T-cell (primary cell): ENCODE data around the gene COX7B2. TPM values are rescaled to one million over a fixed set of nuclear protein-coding genes. Genes with fewer than 3 reads are reported as not detected.

Experiments
- ATAC-seq, 4 experiments: fragments of 200-7000 bp in 3 of 4; fragments of 150-1000 bp in 1 of 4; cut with Tn5 transposase; replicated peaks in 1 of 4; 1 replicate in 3 of 4; 2 replicates in 1 of 4; pipeline ENCODE4 v1.10.0; 2021; ENCODE audit warnings: moderate library complexity in 3 of 4, mild to moderate bottlenecking in 2 of 4, moderate number of reproducible peaks in 1 of 4
- CTCF ChIA-PET, 2 donors: fragments of 300-600 bp; sonication (Branson Sonifier 250); formaldehyde crosslinking; loops; one replicate each; lab custom pipeline; 2022; ENCODE audit warnings: antibody characterized with exemption in 2 of 2; lab: Charles Lee
- POLR2A ChIA-PET, 2 donors: fragments of 300-600 bp; sonication (Branson Sonifier 250); formaldehyde crosslinking; loops; one replicate each; lab custom pipeline; 2022; ENCODE audit warnings: antibody characterized with exemption in 2 of 2; lab: Charles Lee
- DNase-seq, 35 experiments: peaks; one replicate each; pipeline versions ENCODE4 v3.0.0 to v3.0.0-alpha.2; 2013 to 2023
- H3K27ac ChIP-seq: one replicate; pipeline ENCODE4 v1.5.1; 2013; ENCODE audit warnings: low read length
- H3K27me3 ChIP-seq, 2 experiments: replicated peaks in 1 of 2; 1 replicate in 1 of 2; 2 replicates in 1 of 2; pipeline versions ENCODE4 v1.6.1 to v1.7.0; 2013; ENCODE audit warnings: low read length in 1 of 2, mixed read lengths in 1 of 2; ENCODE audit not compliant: control insufficient read depth in 2 of 2, insufficient read depth in 2 of 2; ENCODE audit errors: extremely low read depth in 1 of 2
- H3K36me3 ChIP-seq, 2 donors: 1 replicate in 1 of 2; 2 replicates in 1 of 2; pipeline versions ENCODE4 v1.6.1 to v1.7.0; 2013; ENCODE audit warnings: low read length in 1 of 2; ENCODE audit not compliant: control insufficient read depth in 2 of 2, insufficient read depth in 1 of 2; ENCODE audit errors: extremely low read depth in 1 of 2
- H3K4me1 ChIP-seq, 2 experiments: 1 replicate in 1 of 2; 2 replicates in 1 of 2; pipeline versions ENCODE4 v1.6.1 to v1.7.0; 2013; ENCODE audit warnings: low read length in 2 of 2, mixed read lengths in 1 of 2; ENCODE audit not compliant: insufficient read depth in 2 of 2, control insufficient read depth in 1 of 2; ENCODE audit errors: extremely low read depth in 1 of 2
- H3K4me3 ChIP-seq, 2 donors: 1 replicate in 1 of 2; 2 replicates in 1 of 2; pipeline versions ENCODE4 v1.5.1 to v1.7.0; 2013; ENCODE audit warnings: mild to moderate bottlenecking in 2 of 2, low read length in 1 of 2, moderate library complexity in 1 of 2; ENCODE audit not compliant: control insufficient read depth in 1 of 2; ENCODE audit errors: extremely low read depth in 1 of 2
- H3K9me3 ChIP-seq: 2 replicates; pipeline ENCODE4 v1.7.0; 2013
- H3K27ac Mint-ChIP-seq, 2 donors: one replicate each; pipeline ENCODE4 v1.8.0; 2020 to 2021; ENCODE audit warnings: mild to moderate bottlenecking in 2 of 2, mixed read lengths in 2 of 2
- H3K27me3 Mint-ChIP-seq, 2 donors: one replicate each; pipeline ENCODE4 v1.8.0; 2021 to 2022; ENCODE audit warnings: mixed read lengths in 2 of 2
- H3K36me3 Mint-ChIP-seq: one replicate; pipeline ENCODE4 v1.8.0; 2021; ENCODE audit warnings: mixed read lengths
- H3K4me1 Mint-ChIP-seq, 3 donors: one replicate each; pipeline ENCODE4 v1.8.0; 2020 to 2022; ENCODE audit warnings: mixed read lengths in 3 of 3, mild to moderate bottlenecking in 1 of 3
- H3K4me3 Mint-ChIP-seq, 3 donors: one replicate each; pipeline ENCODE4 v1.8.0; 2020 to 2022; ENCODE audit warnings: mild to moderate bottlenecking in 3 of 3, mixed read lengths in 3 of 3, moderate library complexity in 3 of 3
- H3K9me3 Mint-ChIP-seq, 3 donors: one replicate each; pipeline ENCODE4 v1.8.0; 2020 to 2022; ENCODE audit warnings: mixed read lengths in 3 of 3
- whole genome bisulfite sequencing: methylation state at CpG from one replicate; pipeline ENCODE4 v1.1.5; 2013; ENCODE audit warnings: missing lambda C conversion rate; ENCODE audit not compliant: insufficient coverage; 5-methylcytosine and 5-hydroxymethylcytosine counted together
- total RNA-seq, 35 experiments: library from RNA in 6 of 35; stranded (reverse) in 6 of 35; fragments of 120-200 nt in 1 of 35; gene quantifications; one replicate each; pipeline versions ENCODE4 v1.2.1 to v1.2.4 and lab custom pipeline; 2013 to 2026

COX7B2 gene
- total RNA-seq, 5 donors from 2014 or later (not counting 1 experiment from before 2014, with no cell fraction given) = not detected

DNA sequence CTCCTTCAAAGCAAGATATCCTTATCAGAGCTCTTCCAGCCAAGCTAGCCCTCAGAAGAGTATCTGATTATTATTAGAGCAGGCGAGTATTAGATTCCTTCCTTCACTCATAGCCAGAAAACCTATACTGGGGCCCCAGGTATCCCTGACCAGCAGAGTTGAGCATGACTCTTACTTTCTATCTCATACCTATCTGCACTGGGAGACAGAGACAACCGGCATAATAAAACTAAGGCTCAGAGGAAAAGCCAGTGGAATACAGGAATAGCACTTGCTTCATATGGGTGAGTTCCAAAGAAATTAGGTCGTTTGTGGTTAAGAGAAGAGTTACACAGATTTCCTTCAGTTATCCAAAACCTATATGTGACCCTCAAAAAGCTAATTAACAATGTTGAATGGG, 41.8 kb upstream of the COX7B2 start:
- CTCF ChIA-PET = no interaction called here
- H3K36me3 Mint-ChIP-seq = no peaks in the 10 kb centered on the region
- Histone ChIP-seq H3K27ac (no peak overlapping the region), H3K4me1 (no peaks in the 10 kb centered on the region), H3K36me3 (no peaks in the 10 kb centered on the region), H3K27me3 (no peaks in the 10 kb centered on the region), H3K4me3 (no peak overlapping the region), H3K9me3 (no peaks in the 10 kb centered on the region)
- peaks cover 0 to 7% of the 10 kb centered on the region in 2 donors for H3K27me3 Mint-ChIP-seq
- DNase-seq (no peak), ATAC-seq (no peak)
- no peaks in the 10 kb centered on the region for H3K4me1 Mint-ChIP-seq
- no peak overlapping the region for H3K4me3 Mint-ChIP-seq
- H3K9me3 Mint-ChIP-seq = no peaks in the 10 kb centered on the region
- no peak overlapping the region for H3K27ac Mint-ChIP-seq
- POLR2A ChIA-PET = interaction anchor here in 1 of 2 donors (0.6 kb wide), 1 partner anchor 17 kb away, joined by 4 read pairs; no protein-coding TSS in a partner anchor
- WGBS = 86% methylated on average over 1 of the region's 3 CpGs

DNA sequence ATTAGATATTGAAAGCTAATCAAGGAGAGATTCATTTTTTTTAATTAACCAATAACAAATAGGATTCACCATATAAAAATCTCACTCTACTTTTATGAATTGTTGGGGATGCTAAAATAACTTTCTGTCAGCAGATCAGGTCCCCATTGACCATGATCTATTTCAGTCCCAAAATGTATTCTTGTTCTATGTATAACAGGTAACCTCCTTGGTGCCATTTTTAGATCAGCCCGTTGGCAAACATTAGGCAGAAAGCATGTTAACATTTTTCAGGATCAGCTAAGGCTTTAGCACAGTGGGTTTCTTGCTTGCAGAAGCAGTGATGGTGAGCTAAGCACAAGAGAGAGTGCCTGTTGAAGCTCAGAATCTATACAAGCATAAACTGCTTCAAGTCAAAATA, 40.8 kb upstream of the COX7B2 start:
- DNase-seq = no peak
- Histone ChIP-seq H3K27me3 (no peaks in the 10 kb centered on the region), H3K9me3 (no peaks in the 10 kb centered on the region), H3K4me3 (no peak overlapping the region), H3K27ac (no peak overlapping the region), H3K4me1 (no peaks in the 10 kb centered on the region), H3K36me3 (no peaks in the 10 kb centered on the region)
- Mint-ChIP-seq H3K4me3 (no peak overlapping the region), H3K36me3 (no peaks in the 10 kb centered on the region), H3K4me1 (no peaks in the 10 kb centered on the region), H3K9me3 (no peaks in the 10 kb centered on the region), H3K27ac (no peak overlapping the region), H3K27me3 (peaks cover 0 to 5% of the 10 kb centered on the region in 2 donors)
- POLR2A ChIA-PET = interaction anchor here in 1 of 2 donors (0.6 kb wide), 1 partner anchor 16 kb away, joined by 4 read pairs; no protein-coding TSS in a partner anchor
- CTCF ChIA-PET = no interaction called here
- no peak for ATAC-seq
- 60% methylated on average over 1 of the region's 1 CpG for WGBS

- no CpG with 5 or more reads among the region's 2 CpGs for WGBS
- DNase-seq (no peak), ATAC-seq (no peak)
- ChIA-PET CTCF (no interaction called here), POLR2A (no interaction called here)
- no peaks in the 10 kb centered on the region for H3K4me1 ChIP-seq
- Mint-ChIP-seq H3K4me1 (no peaks in the 10 kb centered on the region), H3K9me3 (no peaks in the 10 kb centered on the region), H3K27ac (no peak overlapping the region), H3K4me3 (no peak overlapping the region), H3K27me3 (peaks cover 0 to 5% of the 10 kb centered on the region in 2 donors), H3K36me3 (no peaks in the 10 kb centered on the region)
- H3K9me3 ChIP-seq = no peaks in the 10 kb centered on the region
- H3K27me3 ChIP-seq = no peaks in the 10 kb centered on the region
- no peak overlapping the region for H3K27ac ChIP-seq
- H3K4me3 ChIP-seq = no peak overlapping the region
- no peaks in the 10 kb centered on the region for H3K36me3 ChIP-seq
Measured at GRCh38 chr4:46947541-46947940, 38.5 kb upstream of the COX7B2 start.

- no peaks in the 10 kb centered on the region for H3K36me3 ChIP-seq
- Mint-ChIP-seq H3K36me3 (no peaks in the 10 kb centered on the region), H3K4me1 (no peaks in the 10 kb centered on the region), H3K27me3 (peaks cover 0 to 5% of the 10 kb centered on the region in 2 donors), H3K4me3 (no peak overlapping the region), H3K9me3 (no peaks in the 10 kb centered on the region), H3K27ac (no peak overlapping the region)
- WGBS = 63% methylated on average over 4 of the region's 6 CpGs
- H3K4me3 ChIP-seq = no peak overlapping the region
- no peaks in the 10 kb centered on the region for H3K9me3 ChIP-seq
- no peak overlapping the region for H3K27ac ChIP-seq
- no peak for DNase-seq
- no peak for ATAC-seq
- ChIA-PET CTCF (no interaction called here), POLR2A (no interaction called here)
- H3K4me1 ChIP-seq = no peaks in the 10 kb centered on the region
- no peaks in the 10 kb centered on the region for H3K27me3 ChIP-seq
Measured at GRCh38 chr4:46946919-46947536, 38.0 kb upstream of the COX7B2 start.

GRCh38 chr4:46945062-46945461, 36.0 kb upstream of the COX7B2 start:
- no peaks in the 10 kb centered on the region for H3K4me1 ChIP-seq
- H3K9me3 ChIP-seq = no peaks in the 10 kb centered on the region
- ATAC-seq = no peak
- H3K27ac Mint-ChIP-seq = no peak overlapping the region
- no peak overlapping the region for H3K27ac ChIP-seq
- no peaks in the 10 kb centered on the region for H3K27me3 ChIP-seq
- no peak overlapping the region for H3K4me3 Mint-ChIP-seq
- no peaks in the 10 kb centered on the region for H3K36me3 Mint-ChIP-seq
- H3K4me3 ChIP-seq = no peak overlapping the region
- H3K9me3 Mint-ChIP-seq = no peaks in the 10 kb centered on the region
- POLR2A ChIA-PET = interaction anchor here in 1 of 2 donors (0.7 kb wide), 1 partner anchor 9 kb away, joined by 3 read pairs; no protein-coding TSS in a partner anchor
- no peaks in the 10 kb centered on the region for H3K36me3 ChIP-seq
- H3K27me3 Mint-ChIP-seq = peaks cover 0 to 5% of the 10 kb centered on the region in 2 donors
- DNase-seq = no peak
- no peaks in the 10 kb centered on the region for H3K4me1 Mint-ChIP-seq
- CTCF ChIA-PET = no interaction called here

DNA sequence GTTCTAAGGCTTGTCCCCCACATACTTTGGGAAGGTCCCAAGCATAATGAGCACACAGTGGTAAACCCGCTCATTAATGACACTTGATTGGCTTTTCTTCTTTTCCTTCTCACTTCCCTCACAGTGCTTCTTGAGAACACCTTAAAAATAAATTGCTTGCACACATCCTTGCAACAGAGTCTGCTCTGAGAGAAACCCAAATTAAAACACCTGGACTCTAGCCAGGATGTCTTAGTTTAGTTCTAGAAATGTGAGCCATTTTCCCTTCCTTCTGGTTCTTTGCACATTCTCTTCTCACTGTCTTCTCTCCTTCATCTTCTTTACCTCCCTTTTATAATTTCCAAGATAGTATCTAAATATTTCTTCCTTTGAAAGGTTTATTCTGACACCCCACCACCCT, 35.3 kb upstream of the COX7B2 start:
- WGBS = 100% methylated on average over 1 of the region's 1 CpG
- ChIA-PET POLR2A (no interaction called here), CTCF (no interaction called here)
- H3K27me3 Mint-ChIP-seq = peaks cover 0 to 5% of the 10 kb centered on the region in 2 donors
- H3K9me3 ChIP-seq = no peaks in the 10 kb centered on the region
- H3K27ac ChIP-seq = no peak overlapping the region
- DNase-seq (no peak), ATAC-seq (no peak)
- H3K36me3 ChIP-seq = no peaks in the 10 kb centered on the region
- H3K36me3 Mint-ChIP-seq = no peaks in the 10 kb centered on the region
- no peaks in the 10 kb centered on the region for H3K27me3 ChIP-seq
- no peak overlapping the region for H3K27ac Mint-ChIP-seq
- H3K4me1 Mint-ChIP-seq = no peaks in the 10 kb centered on the region
- no peak overlapping the region for H3K4me3 Mint-ChIP-seq
- H3K4me3 ChIP-seq = no peak overlapping the region
- H3K9me3 Mint-ChIP-seq = no peaks in the 10 kb centered on the region
- H3K4me1 ChIP-seq = no peaks in the 10 kb centered on the region
